Mucosa of descending colon (tissue), 3 donors: ENCODE results near the gene USP28. TPM values are rescaled to one million over a fixed set of nuclear protein-coding genes. Genes with fewer than 3 reads are reported as not detected.

Source experiments
- ATAC-seq: fragments of 200-7000 bp; cut with Tn5 transposase; one replicate; pipeline ENCODE4 v1.9.1; 2020; ENCODE audit warnings: mild to moderate bottlenecking, moderate library complexity
- DNase-seq, 3 donors: peaks; one replicate each; pipeline ENCODE4 v3.0.0-alpha.2; 2020
- H3K36me3 ChIP-seq: fragments of 200-600 bp; one replicate; pipeline ENCODE4 v1.8.0; 2021; ENCODE audit warnings: low read depth, mild to moderate bottlenecking
- H3K4me1 ChIP-seq: fragments of 200-600 bp; one replicate; pipeline ENCODE4 v1.8.0; 2021; ENCODE audit warnings: low read depth, mild to moderate bottlenecking
- H3K4me3 ChIP-seq: fragments of 200-600 bp; one replicate; pipeline ENCODE4 v1.8.0; 2021; ENCODE audit warnings: mild to moderate bottlenecking
- H3K9me3 ChIP-seq: fragments of 200-600 bp; one replicate; pipeline ENCODE4 v1.8.0; 2021; ENCODE audit warnings: mild to moderate bottlenecking
- intact Hi-C, 2 donors: fragments of 100-400 bp; cut with DNase I in 1 of 2; cut with micrococcal nuclease in 1 of 2; formaldehyde crosslinking; loops; one replicate each; pipeline versions ENCODE4 v1.11.0 to v1.11.1; 2022; cut with DNase I, micrococcal nuclease
- total RNA-seq, 3 donors: library from RNA; stranded (reverse); fragmentation: NEBNext Ultra II Directional in 2 of 3; extraction: Animal tissue kit (Norgen Biotek cat#: 25700) in 2 of 3; gene quantifications; one replicate each; pipeline versions ENCODE4 v1.2.1 to v1.2.4, GENCODE V29; 2021 to 2023
- TF ChIP-seq, protein P1 (sequence below): fragments of 200-600 bp; IDR thresholded peaks from one replicate; pipeline ENCODE4 v1.8.0; 2022; ENCODE audit warnings: antibody characterized with exemption, mild to moderate bottlenecking
- donor health status: DM: no; HTN: no; CAD: no; lungs with moderate emphysema.
- donor health status: DM: no; HTN: no; CAD: no.
- donor health status: DM: no; HTN: yes; CAD: no.

The USP28 gene
- total RNA-seq, 3 donors from 2014 or later: 17.1 to 33.7 (median 20.2) TPM

DNA sequence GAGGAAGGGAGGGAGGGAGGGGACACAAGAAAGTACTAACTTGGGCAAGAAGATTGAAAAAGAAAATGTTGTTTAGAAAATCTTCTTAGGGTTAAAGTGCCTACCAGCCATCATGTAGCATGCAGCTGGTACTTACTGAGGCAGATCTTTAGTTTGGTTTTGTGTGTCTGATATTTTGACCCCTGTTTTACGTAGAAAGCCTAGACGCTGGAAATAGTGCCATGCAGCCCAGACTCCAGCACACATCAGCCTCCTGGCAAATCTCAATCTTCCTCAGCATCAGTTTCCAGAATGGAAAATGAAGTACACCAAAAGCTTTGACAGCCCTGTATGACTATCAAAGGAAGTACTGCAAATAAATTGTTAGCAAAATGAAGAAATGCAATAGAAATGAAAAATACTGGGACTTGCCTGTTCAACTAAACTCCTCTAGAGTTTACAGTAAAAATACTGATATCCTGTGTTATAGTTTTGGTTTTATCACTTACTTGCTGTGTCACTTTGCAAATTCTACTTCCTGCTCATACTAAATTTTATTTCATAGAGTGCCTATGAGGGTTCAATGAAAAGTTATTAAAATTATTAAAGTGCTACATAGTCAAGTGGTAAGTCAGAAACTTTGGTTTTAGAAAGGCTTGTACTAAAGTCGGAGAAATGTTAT is 7.4 kb downstream of the USP28 start:
- H3K4me3 ChIP-seq: no peak overlapping the region
- H3K4me1 ChIP-seq: peaks cover 11% of the 10 kb centered on the region
- DNase-seq: no peak
- H3K36me3 ChIP-seq: no peaks in the 10 kb centered on the region
- intact Hi-C loops: no loop called here
- ATAC-seq: no peak
- TF ChIP-seq, protein P1, sequence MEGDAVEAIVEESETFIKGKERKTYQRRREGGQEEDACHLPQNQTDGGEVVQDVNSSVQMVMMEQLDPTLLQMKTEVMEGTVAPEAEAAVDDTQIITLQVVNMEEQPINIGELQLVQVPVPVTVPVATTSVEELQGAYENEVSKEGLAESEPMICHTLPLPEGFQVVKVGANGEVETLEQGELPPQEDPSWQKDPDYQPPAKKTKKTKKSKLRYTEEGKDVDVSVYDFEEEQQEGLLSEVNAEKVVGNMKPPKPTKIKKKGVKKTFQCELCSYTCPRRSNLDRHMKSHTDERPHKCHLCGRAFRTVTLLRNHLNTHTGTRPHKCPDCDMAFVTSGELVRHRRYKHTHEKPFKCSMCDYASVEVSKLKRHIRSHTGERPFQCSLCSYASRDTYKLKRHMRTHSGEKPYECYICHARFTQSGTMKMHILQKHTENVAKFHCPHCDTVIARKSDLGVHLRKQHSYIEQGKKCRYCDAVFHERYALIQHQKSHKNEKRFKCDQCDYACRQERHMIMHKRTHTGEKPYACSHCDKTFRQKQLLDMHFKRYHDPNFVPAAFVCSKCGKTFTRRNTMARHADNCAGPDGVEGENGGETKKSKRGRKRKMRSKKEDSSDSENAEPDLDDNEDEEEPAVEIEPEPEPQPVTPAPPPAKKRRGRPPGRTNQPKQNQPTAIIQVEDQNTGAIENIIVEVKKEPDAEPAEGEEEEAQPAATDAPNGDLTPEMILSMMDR: no peak
- no peaks in the 10 kb centered on the region for H3K9me3 ChIP-seq

DNA sequence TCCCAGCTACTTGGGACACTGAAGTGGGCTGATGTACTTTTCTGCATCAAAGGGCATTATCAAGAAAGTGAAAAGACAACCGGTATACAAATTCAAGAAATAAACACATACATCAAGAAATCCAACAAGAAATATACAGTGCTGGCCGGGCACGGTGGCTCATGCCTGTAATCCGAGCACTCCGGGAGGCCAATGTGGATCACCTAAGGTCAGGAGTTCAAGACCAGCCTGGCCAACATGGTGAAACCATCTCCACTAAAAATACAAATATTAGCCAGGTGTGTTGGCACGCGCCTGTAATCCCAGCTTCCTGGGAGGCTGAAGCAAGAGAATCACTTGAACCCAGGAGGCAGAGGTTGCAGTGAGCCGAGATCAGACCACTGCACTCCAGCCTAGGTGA is 9.5 kb downstream of the USP28 start:
- Histone ChIP-seq H3K4me3 (no peak overlapping the region), H3K4me1 (peaks cover 4% of the 10 kb centered on the region), H3K9me3 (no peaks in the 10 kb centered on the region), H3K36me3 (no peaks in the 10 kb centered on the region)
- DNase-seq (no peak), ATAC-seq (no peak)
- intact Hi-C loops: no loop called here
- TF ChIP-seq, protein P1: no peak

GRCh38 chr11:113864410-113864809 is 11.0 kb downstream of the USP28 start:
- no peak for ATAC-seq
- Histone ChIP-seq H3K4me1 (peaks cover 9% of the 10 kb centered on the region), H3K36me3 (no peaks in the 10 kb centered on the region), H3K9me3 (no peaks in the 10 kb centered on the region), H3K4me3 (no peak overlapping the region)
- no peak for DNase-seq
- TF ChIP-seq, protein P1: no peak
- intact Hi-C loops: no loop called here

GRCh38 chr11:113862435-113862834 is 12.9 kb downstream of the USP28 start:
- H3K4me3 ChIP-seq: no peak overlapping the region
- no peaks in the 10 kb centered on the region for H3K9me3 ChIP-seq
- TF ChIP-seq, protein P1: no peak
- intact Hi-C loops: no loop called here
- H3K36me3 ChIP-seq: no peaks in the 10 kb centered on the region
- DNase-seq (no peak), ATAC-seq (no peak)
- peaks cover 9% of the 10 kb centered on the region for H3K4me1 ChIP-seq

DNA sequence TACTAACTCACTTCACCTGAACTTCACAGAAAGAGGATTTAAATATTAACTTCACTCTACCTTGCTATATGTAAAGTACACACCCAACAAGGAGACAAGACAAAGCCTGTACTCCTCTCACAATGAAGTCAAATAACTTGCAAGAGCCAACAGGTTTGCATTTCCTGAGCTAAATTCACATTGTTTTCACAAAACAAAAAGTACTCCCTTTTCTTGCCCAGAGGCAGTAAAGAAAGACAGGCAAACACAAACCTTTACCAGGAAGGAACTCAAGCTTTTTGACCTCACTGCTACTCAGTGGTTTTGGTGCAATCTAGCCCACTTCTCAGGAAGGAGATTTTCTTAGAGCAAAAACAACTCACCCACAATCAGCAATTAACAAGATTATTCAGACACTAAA is 15.7 kb downstream of the USP28 start:
- no peak for DNase-seq
- peak; percentile 18 for ATAC-seq
- H3K4me1 ChIP-seq: peaks cover 5% of the 10 kb centered on the region
- no peak overlapping the region for H3K4me3 ChIP-seq
- intact Hi-C loops: no loop called here
- no peaks in the 10 kb centered on the region for H3K9me3 ChIP-seq
- H3K36me3 ChIP-seq: no peaks in the 10 kb centered on the region
- TF ChIP-seq, protein P1: no peak
